K562 (cell line): ENCODE results near the gene NRP2. TPM values are rescaled to one million over a fixed set of nuclear protein-coding genes. Genes with fewer than 3 reads are reported as not detected.

Experiments
- ATAC-seq: fragments of 200-7000 bp; cut with Tn5 transposase; 3 replicates; pipeline ENCODE4 v1.9.1; 2020; ENCODE audit warnings: moderate library complexity
- BruUV-seq: library from RNA; stranded (reverse); fragments of 400-500 nt; replicated peaks from 2 replicates; lab custom pipeline; 2021; lab: Mats Ljungman, UMichigan
- CTCF ChIA-PET: fragments of 300-600 bp; formaldehyde crosslinking; extraction: SDS; loops from one replicate; lab custom pipeline; 2021; ENCODE audit warnings: low intra/inter-chr PET ratio; lab: Yijun Ruan, JAX
- POLR2A ChIA-PET: fragments of 300-600, 350-650 bp; sonication (Branson Sonifier 250); formaldehyde crosslinking; extraction: SDS; loops from one replicate; lab custom pipeline; 2021; ENCODE audit warnings: antibody characterized with exemption, inconsistent platforms; lab: Yijun Ruan, JAX
- DNase-seq, 4 experiments: peaks; one replicate each; pipeline versions ENCODE4 v3.0.0 to v3.0.0-alpha.2; 2011 to 2018; ENCODE audit warnings: low spot score in 3 of 4, mixed read lengths in 3 of 4; ENCODE audit errors: extremely low read depth in 1 of 4
- FAIRE-seq: peaks from 2 replicates; lab custom pipeline; 2011; peaks lifted over from hg19 to GRCh38; lab: Jason Lieb, UNC
- H2AFZ ChIP-seq: 2 replicates; pipeline ENCODE4 v1.6.0; 2011; ENCODE audit warnings: low read depth, low read length, control low read depth, inconsistent platforms
- H3K27ac ChIP-seq: fragments of 200-600 bp; 3 replicates; pipeline ENCODE4 v1.8.0; 2011; ENCODE audit warnings: low read depth, mild to moderate bottlenecking, control low read depth, inconsistent platforms, low read length, moderate library complexity, mixed read lengths; ENCODE audit errors: extremely low read depth
- H3K27me3 ChIP-seq, 2 experiments: fragments of 300-600 bp in 1 of 2; 2 replicates in 1 of 2; 3 replicates in 1 of 2; pipeline versions ENCODE4 v1.6.0 to v1.8.0; 2011; ENCODE audit warnings: inconsistent platforms in 2 of 2, low read length in 2 of 2, mild to moderate bottlenecking in 1 of 2, mixed read lengths in 1 of 2, moderate library complexity in 1 of 2; ENCODE audit not compliant: control insufficient read depth in 2 of 2, insufficient read depth in 2 of 2
- H3K36me3 ChIP-seq: fragments of 300-600 bp; 3 replicates; pipeline ENCODE4 v1.8.0; 2011; ENCODE audit warnings: mild to moderate bottlenecking, low read length, inconsistent platforms; ENCODE audit not compliant: control insufficient read depth, insufficient read depth
- H3K4me1 ChIP-seq, 2 experiments: fragments of 200-600 bp in 1 of 2; replicated peaks in 1 of 2; 2 replicates in 1 of 2; 3 replicates in 1 of 2; pipeline versions ENCODE4 v1.5.1 to v1.8.0; 2011; ENCODE audit warnings: inconsistent platforms in 2 of 2, low read length in 2 of 2, mild to moderate bottlenecking in 1 of 2, mixed read lengths in 1 of 2, moderate library complexity in 1 of 2; ENCODE audit not compliant: control insufficient read depth in 2 of 2, insufficient read depth in 2 of 2
- H3K4me2 ChIP-seq: 2 replicates; pipeline ENCODE4 v1.6.1; 2011; ENCODE audit warnings: low read length, control low read depth, inconsistent platforms, mixed read lengths; ENCODE audit not compliant: insufficient read depth
- H3K4me3 ChIP-seq: fragments of 200-600 bp; sonication (generic), shearing (Covaris generic); 2 replicates; pipeline ENCODE4 v1.5.1; 2016; ENCODE audit warnings: control low read depth, inconsistent platforms
- H3K79me2 ChIP-seq: fragments of 200-600 bp; 3 replicates; pipeline ENCODE4 v1.8.0; 2011; ENCODE audit warnings: low read length, inconsistent platforms; ENCODE audit not compliant: control insufficient read depth, insufficient read depth
- H3K9ac ChIP-seq, 2 experiments: 2 replicates each; pipeline versions ENCODE4 v1.6.0 to v1.6.1; 2011; ENCODE audit warnings: low read depth in 2 of 2, low read length in 2 of 2, control low read depth in 1 of 2, inconsistent platforms in 1 of 2, mild to moderate bottlenecking in 1 of 2, mixed read lengths in 1 of 2; ENCODE audit not compliant: insufficient read depth in 1 of 2
- H3K9me1 ChIP-seq: one replicate; pipeline ENCODE4 v1.6.0; 2011; ENCODE audit warnings: inconsistent platforms, mild to moderate bottlenecking, low read length, moderate library complexity; ENCODE audit not compliant: control insufficient read depth, insufficient read depth
- H3K9me3 ChIP-seq: replicated peaks from 2 replicates; pipeline ENCODE4 v1.5.1; 2011; ENCODE audit warnings: low read depth, low read length, inconsistent platforms; ENCODE audit not compliant: control insufficient read depth, insufficient read depth
- H4K20me1 ChIP-seq: replicated peaks from 2 replicates; pipeline ENCODE4 v1.6.1; 2011; ENCODE audit warnings: low read length, inconsistent platforms, mixed read lengths; ENCODE audit not compliant: control insufficient read depth, insufficient read depth
- HDAC8 ChIP-seq: fragments of 450-650 bp; IDR thresholded peaks from 2 replicates; pipeline ENCODE4 v1.6.1; 2016; ENCODE audit warnings: mild to moderate bottlenecking, missing genetic modification characterization, moderate library complexity, missing compliant biosample characterization
- WGBS: fragments of 100-300 bp; shearing (Covaris generic); methylation state at CpG from one replicate; pipeline ENCODE4 v1.1.6; 2016; ENCODE audit warnings: low coverage, mixed read lengths; ENCODE audit not compliant: insufficient coverage; ENCODE audit errors: missing lambda C conversion rate; 5-methylcytosine and 5-hydroxymethylcytosine counted together
- in situ Hi-C: fragments of 300-500 bp; cut with MboI; formaldehyde crosslinking; loops from 4 replicates; pipeline ENCODE4 v1.15.0; 2018; ENCODE audit warnings: inconsistent platforms, mixed read lengths
- intact Hi-C: fragments of 100-400 bp; cut with micrococcal nuclease; formaldehyde crosslinking; loops from 2 replicates; pipeline ENCODE4 v1.14.2; 2022
- polyA plus RNA-seq, 8 experiments: library from polyadenylated mRNA; depleted of rRNA in 4 of 8; stranded (reverse) in 5 of 8; unstranded in 3 of 8; fragments of >200 nt; fragmentation: Nextera tagmentation in 2 of 8; fragmentation: Illumina TruSeq in 1 of 8; extraction: Ambion mirVana in 2 of 8; extraction: Trizol in 1 of 8; gene quantifications; 2 replicates each; pipeline versions ENCODE4 v1.2.1 to v1.2.3, GENCODE V29; 2011 to 2014; ENCODE audit warnings: inconsistent platforms in 1 of 8, missing spikeins in 1 of 8
- total RNA-seq, 7 experiments: library from RNA; depleted of rRNA in 6 of 7; stranded (reverse); fragments of >200 nt in 6 of 7; fragmentation: Illumina TruSeq in 2 of 7; extraction: Trizol in 2 of 7; gene quantifications; 2 replicates each; pipeline versions ENCODE4 v1.2.1 to v1.2.3, GENCODE V29; 2011 to 2021; ENCODE audit warnings: low replicate concordance in 1 of 7
- TF ChIP-seq, protein P1 (sequence below): sonication (generic); formaldehyde crosslinking; IDR thresholded peaks from 2 replicates; pipeline ENCODE4 v1.8.0; 2023; ENCODE audit warnings: missing genetic modification reagents, mild to moderate bottlenecking, borderline replicate concordance

Gene NRP2
- total and polyA plus RNA-seq, 9 of the 15 experiments (the other 6 are each of a cell fraction or from before 2014, with no cell fraction given) = 0.05 to 0.31 (median 0.15) TPM; not detected in 5

GRCh38 chr2:205771666-205772065, 89.4 kb downstream of the NRP2 start:
- H3K9me1 ChIP-seq = no peaks in the 10 kb centered on the region
- ChIA-PET CTCF (no interaction called here), POLR2A (no interaction called here)
- no peak for FAIRE-seq
- no peak overlapping the region for H3K9ac ChIP-seq
- no peaks in the 10 kb centered on the region for H3K79me2 ChIP-seq
- H3K4me3 ChIP-seq = no peak overlapping the region
- no TSS peak for BruUV-seq
- no peaks in the 10 kb centered on the region for H3K36me3 ChIP-seq
- TF ChIP-seq, protein P1, sequence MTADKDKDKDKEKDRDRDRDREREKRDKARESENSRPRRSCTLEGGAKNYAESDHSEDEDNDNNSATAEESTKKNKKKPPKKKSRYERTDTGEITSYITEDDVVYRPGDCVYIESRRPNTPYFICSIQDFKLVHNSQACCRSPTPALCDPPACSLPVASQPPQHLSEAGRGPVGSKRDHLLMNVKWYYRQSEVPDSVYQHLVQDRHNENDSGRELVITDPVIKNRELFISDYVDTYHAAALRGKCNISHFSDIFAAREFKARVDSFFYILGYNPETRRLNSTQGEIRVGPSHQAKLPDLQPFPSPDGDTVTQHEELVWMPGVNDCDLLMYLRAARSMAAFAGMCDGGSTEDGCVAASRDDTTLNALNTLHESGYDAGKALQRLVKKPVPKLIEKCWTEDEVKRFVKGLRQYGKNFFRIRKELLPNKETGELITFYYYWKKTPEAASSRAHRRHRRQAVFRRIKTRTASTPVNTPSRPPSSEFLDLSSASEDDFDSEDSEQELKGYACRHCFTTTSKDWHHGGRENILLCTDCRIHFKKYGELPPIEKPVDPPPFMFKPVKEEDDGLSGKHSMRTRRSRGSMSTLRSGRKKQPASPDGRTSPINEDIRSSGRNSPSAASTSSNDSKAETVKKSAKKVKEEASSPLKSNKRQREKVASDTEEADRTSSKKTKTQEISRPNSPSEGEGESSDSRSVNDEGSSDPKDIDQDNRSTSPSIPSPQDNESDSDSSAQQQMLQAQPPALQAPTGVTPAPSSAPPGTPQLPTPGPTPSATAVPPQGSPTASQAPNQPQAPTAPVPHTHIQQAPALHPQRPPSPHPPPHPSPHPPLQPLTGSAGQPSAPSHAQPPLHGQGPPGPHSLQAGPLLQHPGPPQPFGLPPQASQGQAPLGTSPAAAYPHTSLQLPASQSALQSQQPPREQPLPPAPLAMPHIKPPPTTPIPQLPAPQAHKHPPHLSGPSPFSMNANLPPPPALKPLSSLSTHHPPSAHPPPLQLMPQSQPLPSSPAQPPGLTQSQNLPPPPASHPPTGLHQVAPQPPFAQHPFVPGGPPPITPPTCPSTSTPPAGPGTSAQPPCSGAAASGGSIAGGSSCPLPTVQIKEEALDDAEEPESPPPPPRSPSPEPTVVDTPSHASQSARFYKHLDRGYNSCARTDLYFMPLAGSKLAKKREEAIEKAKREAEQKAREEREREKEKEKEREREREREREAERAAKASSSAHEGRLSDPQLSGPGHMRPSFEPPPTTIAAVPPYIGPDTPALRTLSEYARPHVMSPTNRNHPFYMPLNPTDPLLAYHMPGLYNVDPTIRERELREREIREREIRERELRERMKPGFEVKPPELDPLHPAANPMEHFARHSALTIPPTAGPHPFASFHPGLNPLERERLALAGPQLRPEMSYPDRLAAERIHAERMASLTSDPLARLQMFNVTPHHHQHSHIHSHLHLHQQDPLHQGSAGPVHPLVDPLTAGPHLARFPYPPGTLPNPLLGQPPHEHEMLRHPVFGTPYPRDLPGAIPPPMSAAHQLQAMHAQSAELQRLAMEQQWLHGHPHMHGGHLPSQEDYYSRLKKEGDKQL (CRISPR knock-in tag) = no peak
- TF ChIP-seq HDAC8 (tag) = no peak
- 0% methylated on average over 2 of the region's 2 CpGs for WGBS
- intact Hi-C loops (no loop called here), in situ Hi-C loops (no loop called here)
- H3K9me3 ChIP-seq = no peaks in the 10 kb centered on the region
- no peaks in the 10 kb centered on the region for H4K20me1 ChIP-seq
- no peak overlapping the region for H3K27ac ChIP-seq
- DNase-seq = no peak
- ATAC-seq = no peak
- H2AFZ ChIP-seq = no peak overlapping the region
- no peak overlapping the region for H3K4me2 ChIP-seq
- H3K27me3 ChIP-seq = peaks cover 0 to 20% of the 10 kb centered on the region in 2 experiments; a peak in 3 of 5 replicates
- H3K4me1 ChIP-seq = peaks cover 0 to 3% of the 10 kb centered on the region in 2 experiments; a peak in 1 of 5 replicates
